ENCODE measurements around the gene GLT8D1. TPM values are rescaled to one million over a fixed set of nuclear protein-coding genes. Genes with fewer than 3 reads are reported as not detected.

Gene GLT8D1
- total RNA-seq, 1 donor from 2014 or later, result 49.8 TPM

DNA sequence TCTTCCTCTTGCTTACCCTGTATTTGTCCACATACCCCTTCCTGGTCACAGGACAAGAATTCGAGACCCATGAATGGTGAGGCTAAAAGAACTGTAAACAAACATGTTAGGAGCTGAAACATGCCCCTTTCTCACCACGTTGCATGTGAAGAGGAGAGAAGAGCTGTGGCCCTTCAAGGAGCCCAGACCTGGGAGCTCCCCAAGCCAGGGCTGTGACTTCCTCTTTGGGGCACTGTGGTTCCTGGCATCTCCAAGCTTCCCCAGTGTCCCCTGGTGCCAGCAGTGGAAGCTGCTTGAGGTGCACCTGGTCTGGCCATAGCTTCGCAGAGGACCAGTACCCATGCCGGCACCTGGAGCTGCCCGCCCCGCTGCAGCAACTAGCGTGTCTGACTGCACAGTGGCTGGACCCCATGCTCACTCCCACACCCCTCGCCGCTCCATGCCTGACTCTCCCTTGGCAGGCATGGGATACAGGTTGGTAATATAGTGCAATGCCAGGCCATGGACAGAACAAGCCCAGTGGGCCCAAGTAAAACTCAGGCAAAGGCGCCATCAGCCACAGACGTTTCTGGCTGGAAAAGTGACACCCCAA, 10.2 kb upstream of the GLT8D1 start:
- H3K36me3 ChIP-seq (ENCODE audit: control insufficient read depth, insufficient read depth, low read length), result peaks cover 4% of the 10 kb centered on the region
- DNase-seq (ENCODE audit: low read depth) (no peak), FAIRE-seq (no peak)
- TF ChIP-seq, protein P1, sequence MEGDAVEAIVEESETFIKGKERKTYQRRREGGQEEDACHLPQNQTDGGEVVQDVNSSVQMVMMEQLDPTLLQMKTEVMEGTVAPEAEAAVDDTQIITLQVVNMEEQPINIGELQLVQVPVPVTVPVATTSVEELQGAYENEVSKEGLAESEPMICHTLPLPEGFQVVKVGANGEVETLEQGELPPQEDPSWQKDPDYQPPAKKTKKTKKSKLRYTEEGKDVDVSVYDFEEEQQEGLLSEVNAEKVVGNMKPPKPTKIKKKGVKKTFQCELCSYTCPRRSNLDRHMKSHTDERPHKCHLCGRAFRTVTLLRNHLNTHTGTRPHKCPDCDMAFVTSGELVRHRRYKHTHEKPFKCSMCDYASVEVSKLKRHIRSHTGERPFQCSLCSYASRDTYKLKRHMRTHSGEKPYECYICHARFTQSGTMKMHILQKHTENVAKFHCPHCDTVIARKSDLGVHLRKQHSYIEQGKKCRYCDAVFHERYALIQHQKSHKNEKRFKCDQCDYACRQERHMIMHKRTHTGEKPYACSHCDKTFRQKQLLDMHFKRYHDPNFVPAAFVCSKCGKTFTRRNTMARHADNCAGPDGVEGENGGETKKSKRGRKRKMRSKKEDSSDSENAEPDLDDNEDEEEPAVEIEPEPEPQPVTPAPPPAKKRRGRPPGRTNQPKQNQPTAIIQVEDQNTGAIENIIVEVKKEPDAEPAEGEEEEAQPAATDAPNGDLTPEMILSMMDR (IDR thresholded peaks at IDR 0.05; ENCODE audit: insufficient read depth, low read length, severe bottlenecking), result no peak
- no peaks in the 10 kb centered on the region for H3K27me3 ChIP-seq (ENCODE audit: control insufficient read depth, insufficient read depth, low read length)
- H3K4me3 ChIP-seq (ENCODE audit: low read depth, low read length), result no peak overlapping the region

DNA sequence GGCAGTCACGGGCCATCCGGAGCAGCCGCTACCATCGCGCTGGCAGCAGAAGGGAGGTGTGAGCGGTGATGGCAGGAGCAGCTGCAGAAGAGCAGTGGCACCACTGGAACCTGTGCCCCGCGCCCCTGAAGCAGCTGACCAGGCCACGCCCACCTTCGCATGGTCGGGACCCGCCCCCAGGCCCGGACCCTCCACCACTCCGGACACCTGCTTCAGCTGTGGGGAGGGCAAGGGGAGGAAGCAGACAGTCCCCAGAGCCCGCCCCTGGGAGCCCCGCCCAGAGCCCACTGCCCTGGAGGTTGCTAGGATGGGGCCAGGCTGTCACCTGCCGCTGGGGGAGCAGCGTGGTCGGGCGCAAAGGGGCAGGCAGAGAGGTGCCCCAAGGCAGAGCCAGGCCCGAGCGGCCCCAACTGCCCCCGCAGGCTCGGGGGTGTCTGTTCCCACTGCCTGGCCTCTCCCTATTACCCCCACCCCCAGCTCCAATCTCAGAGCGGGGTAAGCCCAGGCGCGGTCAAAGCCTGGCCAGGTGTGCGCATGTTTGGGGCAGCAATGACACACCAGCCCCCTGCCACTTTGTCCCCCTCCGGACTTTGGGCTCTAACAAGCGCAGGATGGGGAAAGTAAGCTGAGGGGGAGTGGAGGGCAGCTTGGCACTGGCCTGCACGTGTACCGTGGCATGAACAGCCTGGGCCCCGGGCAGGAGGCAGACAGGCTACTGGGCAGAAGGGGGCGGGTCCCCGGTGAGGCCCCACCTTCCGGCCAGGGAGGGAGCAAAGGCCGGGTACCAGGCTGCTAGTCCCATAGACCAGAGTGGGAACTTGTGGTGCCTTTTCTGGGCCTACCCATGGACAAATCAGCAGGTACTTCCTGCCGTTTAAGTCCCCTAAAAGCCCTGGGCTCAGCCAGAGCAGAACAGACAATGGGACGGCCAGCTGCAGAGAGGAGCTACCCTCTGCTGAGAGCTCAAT, 9.0 kb upstream of the GLT8D1 start:
- Histone ChIP-seq H3K4me3 (ENCODE audit: low read depth, low read length) (no peak overlapping the region), H3K27me3 (ENCODE audit: control insufficient read depth, insufficient read depth, low read length) (no peaks in the 10 kb centered on the region), H3K36me3 (ENCODE audit: control insufficient read depth, insufficient read depth, low read length) (peaks cover 4% of the 10 kb centered on the region)
- DNase-seq (ENCODE audit: low read depth), result no peak
- FAIRE-seq, result no peak
- TF ChIP-seq, protein P1 (IDR thresholded peaks at IDR 0.05; ENCODE audit: insufficient read depth, low read length, severe bottlenecking), result no peak

DNA sequence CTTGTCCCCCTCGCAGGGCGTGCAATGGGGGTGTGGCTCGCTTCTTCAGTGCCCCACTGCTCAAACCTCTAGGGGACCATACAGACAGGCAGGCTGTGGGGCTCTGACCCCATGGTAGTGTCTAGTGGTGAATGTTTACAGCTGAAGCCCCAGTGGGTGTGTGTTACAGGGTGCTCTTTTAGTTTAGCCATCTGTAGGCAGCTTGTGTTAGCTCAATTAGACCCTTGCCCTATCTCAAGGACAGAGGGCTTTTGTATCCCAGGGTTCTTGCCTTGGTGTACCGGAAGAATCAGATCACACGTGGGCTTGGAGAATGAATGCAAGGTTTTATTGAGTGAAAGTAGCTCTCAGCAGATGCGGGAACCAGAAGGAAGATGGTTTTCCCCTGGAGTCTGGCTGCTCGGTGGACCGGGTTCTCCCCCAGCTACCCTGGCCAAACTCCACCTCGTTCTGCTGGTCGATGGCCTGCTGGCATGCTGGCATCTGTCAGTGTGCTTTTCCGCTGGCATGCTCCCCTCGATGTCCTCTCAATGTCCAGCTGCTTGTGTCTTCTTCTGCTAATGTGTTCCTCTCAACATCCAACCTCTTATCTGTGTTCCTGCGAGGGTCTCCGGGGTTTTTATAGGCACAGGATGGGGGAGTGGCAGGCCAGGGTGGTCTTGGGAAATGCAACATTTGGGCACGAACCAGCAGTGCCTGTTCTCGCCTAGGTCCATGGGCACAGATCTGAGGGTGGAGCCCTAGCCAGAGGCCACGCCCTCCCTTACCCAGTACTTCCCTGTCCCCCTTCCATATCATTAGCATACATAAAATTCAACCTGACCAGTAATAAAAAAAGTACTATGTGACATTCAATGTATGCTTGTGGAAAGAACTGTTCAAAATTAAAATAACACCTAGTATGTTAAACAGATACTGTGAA, 7.0 kb upstream of the GLT8D1 start:
- DNase-seq (ENCODE audit: low read depth), result no peak
- TF ChIP-seq, protein P1 (IDR thresholded peaks at IDR 0.05; ENCODE audit: insufficient read depth, low read length, severe bottlenecking), result no peak
- peaks cover 2% of the 10 kb centered on the region for H3K36me3 ChIP-seq (ENCODE audit: control insufficient read depth, insufficient read depth, low read length)
- H3K27me3 ChIP-seq (ENCODE audit: control insufficient read depth, insufficient read depth, low read length), result no peaks in the 10 kb centered on the region
- FAIRE-seq, result no peak
- no peak overlapping the region for H3K4me3 ChIP-seq (ENCODE audit: low read depth, low read length)

DNA sequence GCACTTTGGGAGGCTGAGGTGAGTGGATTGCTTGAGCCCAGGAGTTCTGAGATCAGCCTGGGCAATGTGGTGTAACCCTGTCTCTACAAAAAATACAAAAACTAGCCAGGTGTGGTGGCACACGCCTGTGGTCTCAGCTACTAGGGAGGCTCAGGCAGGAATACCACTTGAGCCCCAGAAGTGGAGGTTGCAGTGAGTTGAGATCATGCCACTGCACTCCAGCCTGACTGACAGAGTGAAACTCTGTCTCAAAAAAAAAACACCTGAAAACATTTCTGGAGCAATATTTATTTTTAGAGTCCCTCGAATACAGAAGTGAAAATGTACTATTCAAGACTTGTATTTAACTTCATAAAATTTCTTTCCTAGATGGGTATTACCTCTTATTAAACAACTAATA, 4.9 kb upstream of the GLT8D1 start:
- FAIRE-seq (no peak), DNase-seq (ENCODE audit: low read depth) (no peak)
- no peak overlapping the region for H3K4me3 ChIP-seq (ENCODE audit: low read depth, low read length)
- peaks cover 2% of the 10 kb centered on the region for H3K36me3 ChIP-seq (ENCODE audit: control insufficient read depth, insufficient read depth, low read length)
- TF ChIP-seq, protein P1 (IDR thresholded peaks at IDR 0.05; ENCODE audit: insufficient read depth, low read length, severe bottlenecking), result no peak
- H3K27me3 ChIP-seq (ENCODE audit: control insufficient read depth, insufficient read depth, low read length), result no peaks in the 10 kb centered on the region

DNA sequence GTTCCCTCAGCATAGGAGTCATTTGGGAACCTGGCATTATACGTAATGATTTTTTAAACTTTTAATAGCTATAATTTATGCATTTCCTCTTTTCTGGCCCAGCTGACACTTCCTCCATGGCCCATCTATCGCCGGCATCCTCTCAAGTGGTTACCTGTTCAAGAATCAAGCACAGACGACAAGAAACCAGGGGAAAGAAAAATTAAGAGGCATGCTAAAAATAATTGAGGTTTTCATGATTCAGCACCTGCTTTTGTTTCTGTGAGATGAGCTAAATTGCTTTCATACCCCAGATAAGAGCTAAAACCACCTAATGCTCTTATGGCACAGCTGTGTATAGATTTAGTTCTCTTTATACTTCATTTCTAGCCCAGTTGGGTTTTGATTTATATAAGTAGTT, 2.0 kb upstream of the GLT8D1 start:
- no peak for FAIRE-seq
- no peak overlapping the region for H3K4me3 ChIP-seq (ENCODE audit: low read depth, low read length)
- H3K27me3 ChIP-seq (ENCODE audit: control insufficient read depth, insufficient read depth, low read length), result no peaks in the 10 kb centered on the region
- peaks cover 2% of the 10 kb centered on the region for H3K36me3 ChIP-seq (ENCODE audit: control insufficient read depth, insufficient read depth, low read length)
- no peak for DNase-seq (ENCODE audit: low read depth)
- TF ChIP-seq, protein P1 (IDR thresholded peaks at IDR 0.05; ENCODE audit: insufficient read depth, low read length, severe bottlenecking), result no peak
